Ramos (cell line): ENCODE measurements around the gene ACAA1.
"Not testable (repeated sequence)": the region's sequence is repeated elsewhere in the genome, so short reads cannot be mapped to it uniquely, and the experiment has no call there.

Source experiments
- in situ Hi-C: fragments of 300-500 bp; cut with MboI; formaldehyde crosslinking; loops from one replicate; pipeline ENCODE4 v1.14.3; 2022; ENCODE audit warnings: low sequenced_read_pairs; ENCODE audit not compliant: unreplicated experiment

The ACAA1 gene

GRCh38 chr3:38085311-38085942 lies 51.5 kb downstream of the ACAA1 start:
- in situ Hi-C loops: no loop called here

- in situ Hi-C loops: no loop called here
These were observed 52.3 kb downstream of the ACAA1 start for GRCh38 chr3:38084334-38085310.

- in situ Hi-C loops: no loop called here
These were observed 53.0 kb downstream of the ACAA1 start for GRCh38 chr3:38083871-38084333.

GRCh38 chr3:38083254-38083653 lies 53.7 kb downstream of the ACAA1 start:
- in situ Hi-C loops: not testable (repeated sequence)

GRCh38 chr3:38082296-38082695 lies 54.6 kb downstream of the ACAA1 start:
- in situ Hi-C loops: not testable (repeated sequence)

GRCh38 chr3:38077073-38077472 lies 59.9 kb downstream of the ACAA1 start:
- in situ Hi-C loops: not testable (repeated sequence)
